Measurements from ENCODE around the gene FMN1.
A peak's percentile ranks its signal among the peaks of the same experiment; 100 is the strongest.

Gene FMN1

GRCh38 chr15:33209575-33210481, 15.3 kb upstream of the FMN1 start:
- TF ChIP-seq CTCF (IDR thresholded peaks at IDR 0.05; ENCODE audit: low read depth, low read length, missing control alignments), result no peak
- H3K4me3 ChIP-seq (ENCODE audit: low read depth, low read length), result no peak overlapping the region
- in situ Hi-C loops (cut with HindIII; ENCODE audit: low sequenced_read_pairs), result no loop called here
- DNase-seq (ENCODE audit: low read depth), result no peak

- DNase-seq (ENCODE audit: low read depth), result no peak
- H3K4me3 ChIP-seq (ENCODE audit: low read depth, low read length), result no peak overlapping the region
- no peak for TF ChIP-seq CTCF (IDR thresholded peaks at IDR 0.05; ENCODE audit: low read depth, low read length, missing control alignments)
- in situ Hi-C loops (cut with HindIII; ENCODE audit: low sequenced_read_pairs), result no loop called here
These were observed 13.1 kb upstream of the FMN1 start for GRCh38 chr15:33207646-33208045.

- in situ Hi-C loops (cut with HindIII; ENCODE audit: low sequenced_read_pairs), result no loop called here
- no peak for TF ChIP-seq CTCF (IDR thresholded peaks at IDR 0.05; ENCODE audit: low read depth, low read length, missing control alignments)
- no peak overlapping the region for H3K4me3 ChIP-seq (ENCODE audit: low read depth, low read length)
- no peak for DNase-seq (ENCODE audit: low read depth)
These were observed 11.9 kb upstream of the FMN1 start for GRCh38 chr15:33206366-33206765.

- in situ Hi-C loops (cut with HindIII; ENCODE audit: low sequenced_read_pairs), result no loop called here
- DNase-seq (ENCODE audit: low read depth), result no peak
- no peak overlapping the region for H3K4me3 ChIP-seq (ENCODE audit: low read depth, low read length)
- no peak for TF ChIP-seq CTCF (IDR thresholded peaks at IDR 0.05; ENCODE audit: low read depth, low read length, missing control alignments)
These were observed 10.4 kb upstream of the FMN1 start for GRCh38 chr15:33204926-33205325.

- no peak for TF ChIP-seq CTCF (IDR thresholded peaks at IDR 0.05; ENCODE audit: low read depth, low read length, missing control alignments)
- in situ Hi-C loops (cut with HindIII; ENCODE audit: low sequenced_read_pairs), result no loop called here
- DNase-seq (ENCODE audit: low read depth), result no peak
- no peak overlapping the region for H3K4me3 ChIP-seq (ENCODE audit: low read depth, low read length)
These were observed 9.6 kb upstream of the FMN1 start for GRCh38 chr15:33204087-33204486.

- no peak for DNase-seq (ENCODE audit: low read depth)
- H3K4me3 ChIP-seq (ENCODE audit: low read depth, low read length), result peak overlapping the region; percentile 27
- TF ChIP-seq CTCF (IDR thresholded peaks at IDR 0.05; ENCODE audit: low read depth, low read length, missing control alignments), result peak; percentile 40
- in situ Hi-C loops (cut with HindIII; ENCODE audit: low sequenced_read_pairs), result no loop called here
These were observed 7.1 kb upstream of the FMN1 start for GRCh38 chr15:33201491-33202231.

Measured in astrocyte of the cerebellum (primary cell).